Stimulated activated CD8-positive, alpha-beta memory T cell treated with anti-CD3 and anti-CD28 coated beads, Interleukin-12 subunit alpha, Interleukin-12 subunit beta, amount 100 ng/mL, for 4 hours (primary cell): ENCODE data around the gene IQCN.

Experiments
- DNase-seq: peaks from one replicate; pipeline ENCODE4 v3.0.0-alpha.2; 2020; ENCODE audit warnings: low read depth

IQCN gene

GRCh38 chr19:18286973-18287635 lies 12.9 kb upstream of the IQCN start:
- DNase-seq, result no peak

- DNase-seq, result no peak
These were observed 10.6 kb upstream of the IQCN start for GRCh38 chr19:18284712-18285360.

- DNase-seq, result no peak
These were observed 9.1 kb upstream of the IQCN start for GRCh38 chr19:18283338-18283737.

- DNase-seq, result no peak
These were observed 8.5 kb upstream of the IQCN start for GRCh38 chr19:18282788-18283141.

- DNase-seq, result no peak
These were observed 8.0 kb upstream of the IQCN start for GRCh38 chr19:18282021-18282787.

GRCh38 chr19:18281082-18282020 lies 7.1 kb upstream of the IQCN start, which contains the start of gene JUND:
JUND (minus strand) TSS chr19:18281622; CDS start chr19:18281484, 138 bp downstream.
- peak; percentile 99 for DNase-seq

GRCh38 chr19:18280247-18281081 lies 6.2 kb upstream of the IQCN start:
- DNase-seq, result peak; percentile 72

GRCh38 chr19:18279516-18280246 lies 5.4 kb upstream of the IQCN start:
- peak; percentile 84 for DNase-seq

GRCh38 chr19:18279266-18279515 lies 4.9 kb upstream of the IQCN start:
- DNase-seq, result no peak

GRCh38 chr19:18278521-18279265 lies 4.4 kb upstream of the IQCN start:
- DNase-seq, result no peak

GRCh38 chr19:18274781-18275356 lies 617 bp upstream of the IQCN start:
- DNase-seq, result no peak

- no peak for DNase-seq
These were observed 562 bp downstream of the IQCN start for GRCh38 chr19:18273561-18274218.

- DNase-seq, result no peak
These were observed 2.8 kb downstream of the IQCN start for GRCh38 chr19:18271433-18271841.

- DNase-seq, result no peak
These were observed 3.9 kb downstream of the IQCN start for GRCh38 chr19:18270326-18270725.

GRCh38 chr19:18269070-18269723 lies 5.1 kb downstream of the IQCN start:
- DNase-seq, result no peak

- no peak for DNase-seq
These were observed 7.2 kb downstream of the IQCN start for GRCh38 chr19:18266771-18267686.

- no peak for DNase-seq
These were observed 8.7 kb downstream of the IQCN start for GRCh38 chr19:18265582-18265981.
